ENCODE results near the gene FAM3D. TPM values are rescaled to one million over a fixed set of nuclear protein-coding genes. Genes with fewer than 3 reads are reported as not detected.
"Not testable (repeated sequence)": the region's sequence is repeated elsewhere in the genome, so short reads cannot be mapped to it uniquely, and the experiment has no call there.

The FAM3D gene
- total RNA-seq, 1 donor from 2014 or later: 0.11 TPM

GRCh38 chr3:58696093-58696492, 29.5 kb upstream of the FAM3D start:
- Histone ChIP-seq H3K27me3 (no peaks in the 10 kb centered on the region), H3K27ac (no peak overlapping the region), H3F3A (ENCODE audit: low read depth) (no peaks in the 10 kb centered on the region), H3K36me3 (no peaks in the 10 kb centered on the region), H3K4me2 (no peak overlapping the region), H3K9ac (no peak overlapping the region), H3K4me3 (no peak overlapping the region), H3K4me1 (no peaks in the 10 kb centered on the region), H2AFZ (replicated peaks) (no peak overlapping the region), H3K79me2 (ENCODE audit: low read depth) (no peaks in the 10 kb centered on the region), H4K20me1 (ENCODE audit: low read depth) (no peaks in the 10 kb centered on the region), H3K9me3 (ENCODE audit: low read depth) (peaks cover 23% of the 10 kb centered on the region)
- DNase-seq (ENCODE audit: low spot score): no peak
- H3K27ac Mint-ChIP-seq: no peak overlapping the region
- H3K4me3 Mint-ChIP-seq: no peak overlapping the region
- H3K9me3 Mint-ChIP-seq: peaks cover 23% of the 10 kb centered on the region
- H3K27me3 Mint-ChIP-seq (ENCODE audit: insufficient read depth, low read depth): no peaks in the 10 kb centered on the region
- H3K36me3 Mint-ChIP-seq: no peaks in the 10 kb centered on the region
- TF ChIP-seq EZH2phosphoT487 (IDR thresholded peaks at IDR 0.05): no peak
- no peak for TF ChIP-seq EZH2 (IDR thresholded peaks at IDR 0.05)
- TF ChIP-seq CTCF (IDR thresholded peaks at IDR 0.05): no peak
- no peaks in the 10 kb centered on the region for H3K4me1 Mint-ChIP-seq

DNA sequence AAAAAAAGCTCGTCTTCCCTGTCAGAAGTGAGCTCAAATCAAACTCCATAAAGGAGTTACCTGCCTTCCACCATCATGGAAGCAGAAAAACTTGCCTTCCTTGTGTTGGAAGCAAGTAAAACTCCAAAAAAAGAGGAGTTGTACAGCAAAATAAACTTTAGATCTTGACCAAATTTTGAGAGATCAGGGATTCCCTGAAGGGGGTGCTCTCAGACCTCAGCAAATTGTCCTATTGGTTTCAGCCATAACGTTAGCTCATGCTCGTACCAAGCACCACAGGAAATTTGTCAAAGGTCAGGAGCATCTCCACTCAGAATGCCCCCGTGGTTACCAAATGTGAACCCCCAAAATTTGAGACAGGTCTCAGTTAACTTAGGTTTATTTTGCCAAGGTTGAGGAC, 28.7 kb upstream of the FAM3D start:
- not testable (repeated sequence) for H3K79me2 ChIP-seq (ENCODE audit: low read depth); H3K4me2 ChIP-seq; H3K4me3 Mint-ChIP-seq; H3K27ac Mint-ChIP-seq; H3K36me3 Mint-ChIP-seq; DNase-seq (ENCODE audit: low spot score); H2AFZ ChIP-seq (replicated peaks); H3K27me3 ChIP-seq; H3K9ac ChIP-seq; H3K4me1 ChIP-seq; H3K4me1 Mint-ChIP-seq; H3K27ac ChIP-seq; H4K20me1 ChIP-seq (ENCODE audit: low read depth); H3K27me3 Mint-ChIP-seq (ENCODE audit: insufficient read depth, low read depth); H3F3A ChIP-seq (ENCODE audit: low read depth); H3K4me3 ChIP-seq; H3K36me3 ChIP-seq
- H3K9me3 ChIP-seq (ENCODE audit: low read depth): peaks cover 23% of the 10 kb centered on the region
- H3K9me3 Mint-ChIP-seq: peaks cover 23% of the 10 kb centered on the region

DNA sequence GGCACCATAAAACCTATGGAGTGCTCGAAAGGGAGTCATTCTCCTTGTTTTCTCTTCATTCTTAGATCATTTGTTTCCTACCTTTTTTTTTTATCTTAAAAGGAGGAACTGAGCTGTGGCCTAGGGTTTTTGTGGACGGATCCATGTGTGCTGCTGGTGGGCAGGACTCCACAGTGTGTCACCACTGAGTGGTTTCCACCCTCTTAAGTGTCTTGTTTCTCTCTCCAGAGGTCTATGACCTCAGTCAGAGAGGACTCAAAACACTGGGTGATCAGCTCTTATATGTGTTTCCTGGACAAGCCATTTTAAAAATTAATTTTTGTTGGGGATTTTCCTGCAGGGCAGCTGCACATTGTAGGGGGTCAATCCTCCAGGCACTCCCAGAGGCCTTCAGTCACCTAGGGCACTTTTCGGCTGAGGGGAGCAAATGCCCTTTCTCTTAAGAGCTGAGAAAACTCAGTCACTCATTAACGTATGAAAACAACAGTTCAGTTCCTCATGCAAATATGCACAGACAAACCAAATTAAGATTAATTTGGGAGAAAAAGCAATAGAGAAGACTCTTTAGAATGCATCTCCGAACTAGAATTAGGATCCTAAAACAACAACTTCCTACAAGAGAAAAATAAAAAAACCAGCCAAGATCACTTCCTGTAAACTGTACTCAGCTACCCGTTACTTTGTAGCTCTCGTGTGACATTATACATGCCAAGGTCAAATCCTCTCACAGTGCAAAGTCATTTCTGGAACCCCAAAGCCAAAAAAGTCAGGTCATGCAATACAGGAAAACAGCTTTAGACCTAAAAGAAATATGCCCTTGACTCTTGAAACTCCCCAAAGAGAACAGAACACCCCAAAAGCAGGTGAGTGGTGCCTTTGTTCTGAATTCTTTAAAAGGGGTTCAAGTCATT, 27.6 kb upstream of the FAM3D start:
- DNase-seq (ENCODE audit: low spot score): no peak
- no peaks in the 10 kb centered on the region for H3K79me2 ChIP-seq (ENCODE audit: low read depth)
- peaks cover 23% of the 10 kb centered on the region for H3K9me3 ChIP-seq (ENCODE audit: low read depth)
- no peak overlapping the region for H3K27ac ChIP-seq
- H3K4me2 ChIP-seq: no peak overlapping the region
- no peak overlapping the region for H2AFZ ChIP-seq (replicated peaks)
- H3K36me3 ChIP-seq: no peaks in the 10 kb centered on the region
- H3K4me3 ChIP-seq: no peak overlapping the region
- H3K4me3 Mint-ChIP-seq: no peak overlapping the region
- no peaks in the 10 kb centered on the region for H3K36me3 Mint-ChIP-seq
- H3K9ac ChIP-seq: no peak overlapping the region
- H3K9me3 Mint-ChIP-seq: peaks cover 33% of the 10 kb centered on the region
- H3K27ac Mint-ChIP-seq: no peak overlapping the region
- no peaks in the 10 kb centered on the region for H4K20me1 ChIP-seq (ENCODE audit: low read depth)
- H3K4me1 ChIP-seq: no peaks in the 10 kb centered on the region
- H3K4me1 Mint-ChIP-seq: no peaks in the 10 kb centered on the region
- no peaks in the 10 kb centered on the region for H3F3A ChIP-seq (ENCODE audit: low read depth)
- H3K27me3 ChIP-seq: no peaks in the 10 kb centered on the region
- TF ChIP-seq EZH2 (IDR thresholded peaks at IDR 0.05): no peak
- TF ChIP-seq CTCF (IDR thresholded peaks at IDR 0.05): no peak
- TF ChIP-seq EZH2phosphoT487 (IDR thresholded peaks at IDR 0.05): no peak
- peaks cover 2% of the 10 kb centered on the region for H3K27me3 Mint-ChIP-seq (ENCODE audit: insufficient read depth, low read depth)

GRCh38 chr3:58692484-58692883, 25.9 kb upstream of the FAM3D start:
- Mint-ChIP-seq H3K27ac (no peak overlapping the region), H3K4me3 (no peak overlapping the region), H3K36me3 (no peaks in the 10 kb centered on the region), H3K9me3 (peaks cover 38% of the 10 kb centered on the region), H3K4me1 (no peaks in the 10 kb centered on the region), H3K27me3 (ENCODE audit: insufficient read depth, low read depth) (peaks cover 5% of the 10 kb centered on the region)
- no peaks in the 10 kb centered on the region for H3K4me1 ChIP-seq
- no peaks in the 10 kb centered on the region for H3K36me3 ChIP-seq
- TF ChIP-seq EZH2phosphoT487 (IDR thresholded peaks at IDR 0.05): no peak
- no peak for TF ChIP-seq CTCF (IDR thresholded peaks at IDR 0.05)
- TF ChIP-seq EZH2 (IDR thresholded peaks at IDR 0.05): no peak
- no peak overlapping the region for H3K4me2 ChIP-seq
- no peak overlapping the region for H2AFZ ChIP-seq (replicated peaks)
- H3K27me3 ChIP-seq: no peaks in the 10 kb centered on the region
- no peak for DNase-seq (ENCODE audit: low spot score)
- H3K79me2 ChIP-seq (ENCODE audit: low read depth): no peaks in the 10 kb centered on the region
- no peak overlapping the region for H3K9ac ChIP-seq
- no peak overlapping the region for H3K4me3 ChIP-seq
- H4K20me1 ChIP-seq (ENCODE audit: low read depth): no peaks in the 10 kb centered on the region
- no peak overlapping the region for H3K27ac ChIP-seq
- H3K9me3 ChIP-seq (ENCODE audit: low read depth): peaks cover 23% of the 10 kb centered on the region
- no peaks in the 10 kb centered on the region for H3F3A ChIP-seq (ENCODE audit: low read depth)
